ENCODE results near the gene SRRM1. TPM values are rescaled to one million over a fixed set of nuclear protein-coding genes. Genes with fewer than 3 reads are reported as not detected.

SRRM1 gene
- total RNA-seq, 1 donor from 2014 or later: 115 TPM

DNA sequence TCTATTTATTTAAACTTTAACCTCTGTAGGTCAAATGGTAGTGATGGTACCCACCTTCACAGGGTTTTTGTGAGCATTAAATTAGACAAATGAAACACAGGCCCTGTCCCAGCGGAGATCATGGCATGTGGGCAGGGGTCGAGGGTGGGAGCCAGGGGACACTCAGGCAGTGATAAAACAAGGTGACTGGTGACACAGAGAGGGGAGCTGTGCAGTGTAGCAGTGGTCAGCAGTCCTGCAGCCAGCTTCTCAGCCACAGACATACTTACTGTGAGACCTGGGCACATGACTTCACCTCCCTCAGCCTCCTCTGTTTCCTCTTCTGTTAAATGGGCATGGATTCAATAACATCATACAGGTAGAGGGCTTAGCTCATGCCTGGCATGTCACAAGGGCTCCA is 44.9 kb downstream of the SRRM1 start:
- H3K4me1 ChIP-seq: peaks cover 20% of the 10 kb centered on the region
- H3K36me3 ChIP-seq: no peaks in the 10 kb centered on the region
- TF ChIP-seq, protein P1, sequence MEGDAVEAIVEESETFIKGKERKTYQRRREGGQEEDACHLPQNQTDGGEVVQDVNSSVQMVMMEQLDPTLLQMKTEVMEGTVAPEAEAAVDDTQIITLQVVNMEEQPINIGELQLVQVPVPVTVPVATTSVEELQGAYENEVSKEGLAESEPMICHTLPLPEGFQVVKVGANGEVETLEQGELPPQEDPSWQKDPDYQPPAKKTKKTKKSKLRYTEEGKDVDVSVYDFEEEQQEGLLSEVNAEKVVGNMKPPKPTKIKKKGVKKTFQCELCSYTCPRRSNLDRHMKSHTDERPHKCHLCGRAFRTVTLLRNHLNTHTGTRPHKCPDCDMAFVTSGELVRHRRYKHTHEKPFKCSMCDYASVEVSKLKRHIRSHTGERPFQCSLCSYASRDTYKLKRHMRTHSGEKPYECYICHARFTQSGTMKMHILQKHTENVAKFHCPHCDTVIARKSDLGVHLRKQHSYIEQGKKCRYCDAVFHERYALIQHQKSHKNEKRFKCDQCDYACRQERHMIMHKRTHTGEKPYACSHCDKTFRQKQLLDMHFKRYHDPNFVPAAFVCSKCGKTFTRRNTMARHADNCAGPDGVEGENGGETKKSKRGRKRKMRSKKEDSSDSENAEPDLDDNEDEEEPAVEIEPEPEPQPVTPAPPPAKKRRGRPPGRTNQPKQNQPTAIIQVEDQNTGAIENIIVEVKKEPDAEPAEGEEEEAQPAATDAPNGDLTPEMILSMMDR (IDR thresholded peaks at IDR 0.05): no peak
- H3K27ac ChIP-seq: no peak overlapping the region
- H3K9me3 ChIP-seq: no peaks in the 10 kb centered on the region
- no peaks in the 10 kb centered on the region for H3K27me3 ChIP-seq (ENCODE audit: low read depth)
- ATAC-seq (peak in 1 of 2 donors; percentile 13), DNase-seq (no peak)
- intact Hi-C loops (cut with DNase I): loop anchor here (5.0 kb wide), 1 partner anchor 139 kb away; no protein-coding TSS in a partner anchor
- no peak overlapping the region for H3K4me3 ChIP-seq

DNA sequence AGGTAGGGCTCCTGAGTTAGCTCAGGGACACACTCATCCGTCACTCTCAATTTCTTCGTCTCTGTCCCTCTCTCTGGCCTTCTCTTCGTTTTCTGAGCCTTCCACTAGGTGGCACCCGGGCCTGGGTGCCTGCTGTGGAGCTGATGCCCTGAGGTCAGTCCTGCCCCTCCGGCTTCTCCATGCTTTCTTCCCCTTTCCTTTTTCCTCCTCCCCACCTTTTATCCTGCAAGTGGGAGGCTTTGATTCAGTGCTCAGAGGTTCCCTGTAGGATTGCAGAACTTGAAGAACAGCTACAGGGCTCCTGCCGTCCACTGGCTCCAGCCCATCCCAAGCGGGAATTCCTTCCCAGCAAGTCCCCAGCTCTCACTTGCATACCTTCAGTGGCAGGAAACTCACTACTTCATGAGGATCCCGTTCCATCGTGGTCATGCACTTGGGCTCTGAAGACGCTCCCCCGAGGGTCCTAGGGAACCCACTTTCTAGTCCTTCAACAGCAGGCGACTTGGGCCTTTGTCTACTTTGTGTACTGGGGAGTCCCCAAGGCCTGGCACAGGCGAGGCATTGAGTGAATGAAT is 45.6 kb downstream of the SRRM1 start:
- ATAC-seq: peak; percentile 90 to 95
- no peak overlapping the region for H3K27ac ChIP-seq
- intact Hi-C loops (cut with DNase I): loop anchor here (5.0 kb wide), 1 partner anchor 139 kb away; no protein-coding TSS in a partner anchor

DNA sequence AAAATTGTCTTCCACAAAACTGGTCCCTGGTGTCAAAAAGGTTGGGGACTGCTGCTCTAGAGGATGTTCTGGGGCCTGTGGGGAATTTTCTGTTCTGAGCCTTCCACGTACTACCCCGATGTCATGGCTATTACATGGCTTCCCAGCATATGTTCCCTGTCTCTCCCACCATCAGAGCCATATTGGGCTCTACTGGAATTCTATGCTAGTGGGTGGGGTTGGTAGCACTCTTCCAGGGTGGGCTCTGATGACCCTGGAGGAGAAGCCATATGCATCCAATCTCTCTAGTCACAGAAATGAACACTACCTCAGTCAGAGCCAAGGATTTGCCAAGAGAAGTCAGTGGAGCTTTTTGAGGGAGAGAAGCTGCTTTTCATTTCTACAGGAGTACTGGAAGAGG is 47.9 kb downstream of the SRRM1 start:
- DNase-seq (no peak), ATAC-seq (no peak)
- Histone ChIP-seq H3K27me3 (ENCODE audit: low read depth) (no peaks in the 10 kb centered on the region), H3K27ac (no peak overlapping the region), H3K9me3 (no peaks in the 10 kb centered on the region), H3K4me1 (peaks cover 51% of the 10 kb centered on the region), H3K36me3 (no peaks in the 10 kb centered on the region), H3K4me3 (no peak overlapping the region)
- intact Hi-C loops (cut with DNase I): loop anchor here (5.0 kb wide), 2 partner anchors 56 to 146 kb away; partner anchors contain the start of gene CLIC4
- TF ChIP-seq, protein P1 (IDR thresholded peaks at IDR 0.05): no peak

More for the DNA sequence above, 45.6 kb downstream of the SRRM1 start:
- no peaks in the 10 kb centered on the region for H3K36me3 ChIP-seq
- peak; percentile 78 for DNase-seq
- H3K27me3 ChIP-seq (ENCODE audit: low read depth): no peaks in the 10 kb centered on the region
- TF ChIP-seq, protein P1 (IDR thresholded peaks at IDR 0.05): peak; percentile 86
- no peaks in the 10 kb centered on the region for H3K9me3 ChIP-seq
- H3K4me3 ChIP-seq: no peak overlapping the region
- H3K4me1 ChIP-seq: peaks cover 27% of the 10 kb centered on the region

DNA sequence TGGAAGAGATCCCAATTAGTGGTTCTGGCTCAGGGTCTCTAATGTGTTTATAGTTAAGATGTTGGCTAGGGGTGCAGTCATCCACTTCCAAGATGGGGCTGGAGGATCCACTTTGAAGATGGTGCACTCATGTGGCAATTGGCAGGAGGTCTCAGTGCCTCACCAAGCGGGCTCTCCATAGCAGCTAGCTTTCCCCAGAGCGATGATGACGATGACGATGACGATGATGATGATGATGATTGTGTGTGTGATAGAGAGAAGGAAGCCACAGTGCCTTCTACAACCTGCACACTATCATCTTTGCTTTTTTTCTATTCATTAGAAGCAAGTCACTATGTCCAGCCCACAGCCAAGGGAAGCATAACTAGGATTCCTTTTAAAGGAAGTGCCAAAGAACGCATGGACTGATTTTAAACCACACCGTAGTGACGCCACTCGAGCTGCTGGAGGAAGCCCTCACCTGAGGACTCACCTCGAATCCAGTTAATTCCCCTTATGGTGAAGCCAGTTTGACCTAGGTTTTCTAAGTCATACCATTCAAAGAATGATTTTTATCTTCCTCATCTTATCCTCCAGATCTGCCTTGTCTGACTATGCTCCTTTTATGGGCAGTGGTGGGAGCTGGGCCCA is 49.4 kb downstream of the SRRM1 start:
- no peak for DNase-seq
- intact Hi-C loops (cut with DNase I): loop anchor here (5.0 kb wide), 2 partner anchors 55 to 145 kb away; partner anchors contain the start of gene CLIC4
- no peak for ATAC-seq
- Histone ChIP-seq H3K4me3 (no peak overlapping the region), H3K4me1 (peaks cover 60% of the 10 kb centered on the region), H3K9me3 (no peaks in the 10 kb centered on the region), H3K27ac (peak overlapping the region; percentile 24), H3K27me3 (ENCODE audit: low read depth) (no peaks in the 10 kb centered on the region), H3K36me3 (no peaks in the 10 kb centered on the region)
- TF ChIP-seq, protein P1 (IDR thresholded peaks at IDR 0.05): no peak

DNA sequence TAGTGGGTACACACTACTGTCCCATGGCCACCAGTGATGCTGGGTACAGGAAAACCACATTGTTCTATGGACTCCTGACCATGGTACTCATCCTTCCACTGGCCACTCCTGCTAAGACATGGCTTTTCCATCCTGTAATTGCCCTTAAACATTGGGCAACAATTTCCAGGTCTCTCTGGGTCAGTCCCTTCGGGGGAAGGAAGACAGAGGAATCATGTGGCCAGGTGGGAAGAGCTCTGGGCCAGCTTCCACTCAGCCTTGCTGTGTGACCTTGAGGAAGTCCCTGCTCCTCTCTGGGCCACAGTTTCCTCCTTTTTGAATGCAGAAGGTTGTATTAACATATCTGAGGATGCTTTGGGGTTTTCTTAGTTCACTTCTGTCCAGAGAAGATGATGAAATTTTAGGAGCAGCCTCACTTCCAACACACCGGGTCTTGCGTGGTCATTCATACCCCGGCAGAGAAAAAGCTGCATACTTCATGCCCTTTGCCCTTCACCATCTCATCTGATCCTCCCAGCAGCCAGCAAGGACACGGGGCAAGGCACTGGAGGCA is 50.8 kb downstream of the SRRM1 start:
- intact Hi-C loops (cut with DNase I): loop anchor here (5.0 kb wide), 2 partner anchors 53 to 143 kb away; partner anchors contain the start of gene CLIC4
- Histone ChIP-seq H3K9me3 (no peaks in the 10 kb centered on the region), H3K36me3 (no peaks in the 10 kb centered on the region), H3K4me3 (no peak overlapping the region), H3K27ac (peak overlapping the region; percentile 76), H3K4me1 (peaks cover 49% of the 10 kb centered on the region), H3K27me3 (ENCODE audit: low read depth) (no peaks in the 10 kb centered on the region)
- TF ChIP-seq, protein P1 (IDR thresholded peaks at IDR 0.05): no peak
- DNase-seq: peak; percentile 16
- ATAC-seq: peak; percentile 6 to 10
